Measurements from ENCODE around the gene PDLIM5. TPM values are rescaled to one million over a fixed set of nuclear protein-coding genes. Genes with fewer than 3 reads are reported as not detected.
"Not testable (repeated sequence)": the region's sequence is repeated elsewhere in the genome, so short reads cannot be mapped to it uniquely, and the experiment has no call there.

The PDLIM5 gene, protein sequence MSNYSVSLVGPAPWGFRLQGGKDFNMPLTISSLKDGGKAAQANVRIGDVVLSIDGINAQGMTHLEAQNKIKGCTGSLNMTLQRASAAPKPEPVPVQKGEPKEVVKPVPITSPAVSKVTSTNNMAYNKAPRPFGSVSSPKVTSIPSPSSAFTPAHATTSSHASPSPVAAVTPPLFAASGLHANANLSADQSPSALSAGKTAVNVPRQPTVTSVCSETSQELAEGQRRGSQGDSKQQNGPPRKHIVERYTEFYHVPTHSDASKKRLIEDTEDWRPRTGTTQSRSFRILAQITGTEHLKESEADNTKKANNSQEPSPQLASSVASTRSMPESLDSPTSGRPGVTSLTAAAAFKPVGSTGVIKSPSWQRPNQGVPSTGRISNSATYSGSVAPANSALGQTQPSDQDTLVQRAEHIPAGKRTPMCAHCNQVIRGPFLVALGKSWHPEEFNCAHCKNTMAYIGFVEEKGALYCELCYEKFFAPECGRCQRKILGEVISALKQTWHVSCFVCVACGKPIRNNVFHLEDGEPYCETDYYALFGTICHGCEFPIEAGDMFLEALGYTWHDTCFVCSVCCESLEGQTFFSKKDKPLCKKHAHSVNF
- 75.3 and 87.1 TPM in 2 replicates for total RNA-seq

DNA sequence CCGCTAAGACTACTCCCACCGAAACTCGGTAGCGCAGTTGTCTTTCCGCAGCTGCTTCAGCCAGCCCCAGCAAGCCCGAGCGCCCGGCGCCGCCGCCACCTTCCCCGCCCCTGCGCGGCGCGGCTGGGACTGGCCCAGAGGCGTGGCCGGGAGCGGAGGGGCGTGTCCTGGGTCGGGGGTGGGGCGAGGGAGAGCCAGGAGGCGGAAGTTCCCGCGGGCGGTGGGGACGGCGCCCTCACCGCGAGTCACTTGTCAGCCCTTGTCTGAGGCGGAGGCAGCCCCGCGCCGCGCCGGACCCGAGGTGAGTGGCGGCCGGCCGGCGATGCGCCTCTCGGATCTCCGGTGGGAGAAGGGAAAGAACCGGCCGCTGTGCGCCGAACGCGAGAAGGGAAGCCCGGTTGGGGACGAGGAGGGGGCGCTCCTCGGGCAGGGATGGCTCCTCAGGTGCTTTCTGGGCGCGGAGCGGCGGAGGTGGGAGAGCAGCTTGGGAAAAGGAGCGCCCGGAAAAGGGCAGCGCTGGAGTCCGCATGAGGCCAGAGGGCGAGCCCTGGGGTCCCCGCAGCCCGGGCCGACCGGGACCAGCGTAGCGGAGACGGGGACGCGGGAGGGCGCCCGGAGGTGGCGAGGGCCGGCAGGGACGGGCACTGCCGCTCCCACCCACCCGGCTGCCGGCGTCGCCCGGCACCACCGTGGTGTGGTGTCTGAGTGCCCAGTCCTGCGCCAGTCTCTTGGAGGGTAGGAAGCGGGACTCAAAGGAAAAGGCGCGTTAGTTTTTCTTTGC, at the start of gene PDLIM5:
Gene PDLIM5, plus strand, starts transcription at position 248 of the 781 bp plus-strand sequence. CDS start 3,347 bp downstream, outside the sequence.
- H3K4me3 ChIP-seq (ENCODE audit: low read depth, low read length), result peak within 1 kb of the TSS; percentile 94
- peak; percentile 61 for DNase-seq (ENCODE audit: low read depth)
- no peaks in the 10 kb centered on the region for H3K36me3 ChIP-seq (ENCODE audit: control insufficient read depth, insufficient read depth, low read length)
- TF ChIP-seq, protein P1, sequence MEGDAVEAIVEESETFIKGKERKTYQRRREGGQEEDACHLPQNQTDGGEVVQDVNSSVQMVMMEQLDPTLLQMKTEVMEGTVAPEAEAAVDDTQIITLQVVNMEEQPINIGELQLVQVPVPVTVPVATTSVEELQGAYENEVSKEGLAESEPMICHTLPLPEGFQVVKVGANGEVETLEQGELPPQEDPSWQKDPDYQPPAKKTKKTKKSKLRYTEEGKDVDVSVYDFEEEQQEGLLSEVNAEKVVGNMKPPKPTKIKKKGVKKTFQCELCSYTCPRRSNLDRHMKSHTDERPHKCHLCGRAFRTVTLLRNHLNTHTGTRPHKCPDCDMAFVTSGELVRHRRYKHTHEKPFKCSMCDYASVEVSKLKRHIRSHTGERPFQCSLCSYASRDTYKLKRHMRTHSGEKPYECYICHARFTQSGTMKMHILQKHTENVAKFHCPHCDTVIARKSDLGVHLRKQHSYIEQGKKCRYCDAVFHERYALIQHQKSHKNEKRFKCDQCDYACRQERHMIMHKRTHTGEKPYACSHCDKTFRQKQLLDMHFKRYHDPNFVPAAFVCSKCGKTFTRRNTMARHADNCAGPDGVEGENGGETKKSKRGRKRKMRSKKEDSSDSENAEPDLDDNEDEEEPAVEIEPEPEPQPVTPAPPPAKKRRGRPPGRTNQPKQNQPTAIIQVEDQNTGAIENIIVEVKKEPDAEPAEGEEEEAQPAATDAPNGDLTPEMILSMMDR (IDR thresholded peaks at IDR 0.05; ENCODE audit: insufficient read depth, low read length, poor library complexity, severe bottlenecking), result no peak
- no peaks in the 10 kb centered on the region for H3K27me3 ChIP-seq (ENCODE audit: control insufficient read depth, insufficient read depth, low read length)

DNA sequence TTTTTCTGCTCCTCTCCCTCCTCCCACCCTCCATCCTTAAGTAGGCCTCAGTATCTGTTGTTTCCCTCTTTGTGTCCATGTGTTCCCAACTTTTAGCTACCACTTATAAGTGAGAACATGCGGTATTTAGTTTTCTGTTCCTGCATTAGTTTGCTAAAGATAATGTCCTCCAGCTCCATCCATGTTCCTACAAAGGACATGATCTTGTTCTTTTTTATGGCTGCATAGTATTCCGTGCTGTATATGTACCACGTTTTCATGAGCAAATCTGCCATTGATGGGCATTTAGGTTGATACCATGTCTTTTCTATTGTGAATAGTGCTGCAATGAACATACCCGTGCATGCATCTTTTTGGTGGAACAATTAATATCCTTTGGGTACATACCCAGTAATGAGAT, 49.3 kb upstream of the PDLIM5 start:
- not testable (repeated sequence) for H3K4me3 ChIP-seq (ENCODE audit: low read depth, low read length); H3K36me3 ChIP-seq (ENCODE audit: control insufficient read depth, insufficient read depth, low read length); H3K27me3 ChIP-seq (ENCODE audit: control insufficient read depth, insufficient read depth, low read length); DNase-seq (ENCODE audit: low read depth)

DNA sequence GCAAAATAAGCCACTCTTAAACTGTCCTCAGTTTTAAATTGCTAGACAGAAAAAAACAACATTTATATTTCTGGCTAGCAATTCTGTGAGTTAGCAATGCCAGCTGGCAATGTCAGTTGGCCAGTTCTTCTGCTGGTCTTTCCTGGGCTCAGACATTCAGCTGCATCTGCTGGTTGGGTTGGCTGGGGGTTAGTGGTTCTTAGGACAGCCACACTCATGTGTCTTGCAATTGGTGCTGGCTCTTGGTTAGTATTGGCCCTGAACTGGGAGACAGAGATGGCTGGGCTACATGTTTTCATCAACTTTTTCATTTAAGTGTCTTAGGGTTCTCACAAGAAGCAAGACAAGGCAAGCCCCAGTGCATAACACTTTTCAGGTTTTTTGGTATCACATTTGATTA, 48.0 kb upstream of the PDLIM5 start:
- Histone ChIP-seq H3K27me3 (ENCODE audit: control insufficient read depth, insufficient read depth, low read length) (no peaks in the 10 kb centered on the region), H3K36me3 (ENCODE audit: control insufficient read depth, insufficient read depth, low read length) (no peaks in the 10 kb centered on the region), H3K4me3 (ENCODE audit: low read depth, low read length) (no peak overlapping the region)
- no peak for DNase-seq (ENCODE audit: low read depth)
- TF ChIP-seq, protein P1 (IDR thresholded peaks at IDR 0.05; ENCODE audit: insufficient read depth, low read length, poor library complexity, severe bottlenecking), result no peak

DNA sequence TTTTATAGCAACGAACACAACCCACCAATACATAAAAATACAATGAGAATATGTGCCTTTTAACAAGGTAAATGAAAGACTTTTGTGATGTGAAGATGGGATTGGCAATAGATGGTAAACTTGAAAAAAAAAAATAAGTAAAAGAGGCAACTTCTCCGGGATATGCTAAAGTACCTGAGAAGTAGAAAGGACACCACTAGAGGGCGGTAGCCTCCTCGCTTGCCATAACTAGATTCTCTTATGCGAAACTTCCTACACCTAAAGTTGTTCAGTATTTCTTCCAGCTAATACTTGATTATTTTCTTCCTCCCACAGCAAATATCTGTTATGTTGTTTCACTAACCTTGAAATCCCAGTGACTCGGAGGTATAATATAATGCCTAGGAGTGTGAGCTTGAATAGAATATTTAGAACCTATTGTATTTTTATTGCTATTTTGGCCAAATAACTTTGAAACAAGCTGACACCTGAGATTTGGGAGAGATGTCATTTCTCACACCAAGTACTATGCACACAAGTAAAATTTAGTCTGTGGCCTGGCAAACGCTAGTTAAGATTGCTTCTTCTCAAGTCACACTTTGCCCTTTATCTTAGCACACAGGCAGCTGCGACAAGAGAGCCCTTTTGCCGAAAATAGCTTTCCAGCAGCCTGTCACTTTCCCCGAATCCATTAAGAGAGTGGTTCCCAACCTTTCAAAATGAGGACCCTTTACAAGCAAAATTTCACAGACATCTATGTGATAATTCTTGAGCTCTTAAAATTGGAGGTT, 44.9 kb upstream of the PDLIM5 start:
- Histone ChIP-seq H3K36me3 (ENCODE audit: control insufficient read depth, insufficient read depth, low read length) (no peaks in the 10 kb centered on the region), H3K4me3 (ENCODE audit: low read depth, low read length) (no peak overlapping the region), H3K27me3 (ENCODE audit: control insufficient read depth, insufficient read depth, low read length) (no peaks in the 10 kb centered on the region)
- TF ChIP-seq, protein P1 (IDR thresholded peaks at IDR 0.05; ENCODE audit: insufficient read depth, low read length, poor library complexity, severe bottlenecking), result peak; percentile 92
- DNase-seq (ENCODE audit: low read depth), result peak; percentile 55

DNA sequence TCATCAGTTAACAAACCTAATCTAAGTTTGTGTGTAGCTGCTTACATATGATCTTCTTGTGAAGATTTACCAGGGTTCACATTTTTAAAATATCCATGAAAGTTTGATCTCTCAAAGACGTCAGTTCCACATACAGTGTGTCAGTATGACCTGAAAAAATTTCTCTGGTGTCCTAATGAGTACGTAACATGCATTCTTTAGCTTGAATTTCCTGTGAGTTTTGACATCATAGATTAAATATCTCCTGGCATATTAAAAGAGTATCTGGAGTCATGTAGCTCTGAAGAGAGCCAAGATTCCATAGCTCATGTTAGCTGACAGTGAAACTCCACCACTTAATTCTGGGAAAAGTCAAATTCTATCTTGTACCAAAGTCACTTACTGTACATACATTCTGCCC, 43.9 kb upstream of the PDLIM5 start:
- no peaks in the 10 kb centered on the region for H3K27me3 ChIP-seq (ENCODE audit: control insufficient read depth, insufficient read depth, low read length)
- TF ChIP-seq, protein P1 (IDR thresholded peaks at IDR 0.05; ENCODE audit: insufficient read depth, low read length, poor library complexity, severe bottlenecking), result no peak
- DNase-seq (ENCODE audit: low read depth), result no peak
- no peaks in the 10 kb centered on the region for H3K36me3 ChIP-seq (ENCODE audit: control insufficient read depth, insufficient read depth, low read length)
- no peak overlapping the region for H3K4me3 ChIP-seq (ENCODE audit: low read depth, low read length)

All from kidney epithelial cell (primary cell).